Progenitor cell of endocrine pancreas (in vitro differentiated cells): ENCODE measurements around the gene GPC3. TPM values are rescaled to one million over a fixed set of nuclear protein-coding genes. Genes with fewer than 3 reads are reported as not detected.

ENCODE experiments used
- DNase-seq: peaks from one replicate; pipeline ENCODE4 v3.0.0; 2021; ENCODE audit warnings: low spot score; ENCODE audit not compliant: unreplicated experiment
- H3K27ac Mint-ChIP-seq: 2 replicates; pipeline ENCODE4 v1.8.0; 2021; ENCODE audit warnings: mild to moderate bottlenecking, moderate library complexity, mixed read lengths
- H3K27me3 Mint-ChIP-seq: 2 replicates; pipeline ENCODE4 v1.8.0; 2021; ENCODE audit warnings: mixed read lengths
- H3K36me3 Mint-ChIP-seq: 2 replicates; pipeline ENCODE4 v1.8.0; 2022; ENCODE audit warnings: mixed read lengths; ENCODE audit not compliant: insufficient read depth
- H3K4me1 Mint-ChIP-seq: 2 replicates; pipeline ENCODE4 v1.8.0; 2021; ENCODE audit warnings: low read depth, mixed read lengths
- H3K4me3 Mint-ChIP-seq: 2 replicates; pipeline ENCODE4 v1.8.0; 2021; ENCODE audit warnings: low read depth, mild to moderate bottlenecking, moderate library complexity, mixed read lengths
- H3K9me3 Mint-ChIP-seq: 2 replicates; pipeline ENCODE4 v1.8.0; 2021; ENCODE audit warnings: low read depth, mixed read lengths
- CTCF ChIP-seq: fragments of 200-600 bp; sonication (generic); IDR thresholded peaks from one replicate; pipeline ENCODE4 v1.5.0; 2021; ENCODE audit warnings: antibody characterized with exemption, mild to moderate bottlenecking; ENCODE audit not compliant: unreplicated experiment
- total RNA-seq: library from RNA; stranded (reverse); gene quantifications from 2 replicates; pipeline ENCODE4 v1.2.1, GENCODE V29; 2021

GPC3 gene
- total RNA-seq, 1 donor from 2014 or later: 197 TPM

- peaks cover 9% of the 10 kb centered on the region for H3K4me1 Mint-ChIP-seq
- no peak for TF ChIP-seq CTCF
- H3K36me3 Mint-ChIP-seq: peaks cover 8% of the 10 kb centered on the region
- peaks cover 12% of the 10 kb centered on the region for H3K9me3 Mint-ChIP-seq
- no peak for DNase-seq
- no peaks in the 10 kb centered on the region for H3K27me3 Mint-ChIP-seq
- H3K4me3 Mint-ChIP-seq: no peak overlapping the region
- H3K27ac Mint-ChIP-seq: no peak overlapping the region
Measured at GRCh38 chrX:133868250-133868649, 117.1 kb downstream of the GPC3 start.

GRCh38 chrX:133865761-133866471, 119.5 kb downstream of the GPC3 start:
- Mint-ChIP-seq H3K4me1 (peaks cover 16% of the 10 kb centered on the region), H3K4me3 (no peak overlapping the region), H3K9me3 (peaks cover 15% of the 10 kb centered on the region), H3K36me3 (peaks cover 13% of the 10 kb centered on the region), H3K27ac (no peak overlapping the region), H3K27me3 (no peaks in the 10 kb centered on the region)
- TF ChIP-seq CTCF: no peak
- no peak for DNase-seq

- no peak for DNase-seq
- H3K4me3 Mint-ChIP-seq: no peak overlapping the region
- H3K9me3 Mint-ChIP-seq: peaks cover 15% of the 10 kb centered on the region
- peaks cover 14% of the 10 kb centered on the region for H3K36me3 Mint-ChIP-seq
- peak overlapping the region; percentile 71 for H3K27ac Mint-ChIP-seq
- peaks cover 22% of the 10 kb centered on the region for H3K4me1 Mint-ChIP-seq
- H3K27me3 Mint-ChIP-seq: no peaks in the 10 kb centered on the region
- no peak for TF ChIP-seq CTCF
Measured at GRCh38 chrX:133864236-133864635, 121.2 kb downstream of the GPC3 start.

- Mint-ChIP-seq H3K27me3 (no peaks in the 10 kb centered on the region), H3K36me3 (peaks cover 8% of the 10 kb centered on the region), H3K9me3 (peaks cover 6% of the 10 kb centered on the region), H3K4me3 (no peak overlapping the region), H3K27ac (peak overlapping the region; percentile 63), H3K4me1 (peaks cover 47% of the 10 kb centered on the region)
- TF ChIP-seq CTCF: no peak
- no peak for DNase-seq
Measured at GRCh38 chrX:133859860-133860259, 125.5 kb downstream of the GPC3 start.

- peaks cover 45% of the 10 kb centered on the region for H3K4me1 Mint-ChIP-seq
- H3K9me3 Mint-ChIP-seq: peaks cover 6% of the 10 kb centered on the region
- no peak for TF ChIP-seq CTCF
- H3K27me3 Mint-ChIP-seq: no peaks in the 10 kb centered on the region
- peaks cover 8% of the 10 kb centered on the region for H3K36me3 Mint-ChIP-seq
- no peak overlapping the region for H3K4me3 Mint-ChIP-seq
- peak overlapping the region; percentile 63 for H3K27ac Mint-ChIP-seq
- DNase-seq: no peak
Measured at GRCh38 chrX:133859336-133859735, 126.1 kb downstream of the GPC3 start.
